H1 (cell line): ENCODE results near the gene TFF2. TPM values are rescaled to one million over a fixed set of nuclear protein-coding genes. Genes with fewer than 3 reads are reported as not detected.

Experiments
- CTCF ChIA-PET: fragments of 300-600 bp; sonication (Branson Sonifier 250); formaldehyde crosslinking; loops from one replicate; lab custom pipeline; 2021; ENCODE audit not compliant: partially characterized antibody; lab: Charles Lee
- POLR2A ChIA-PET: fragments of 300-600 bp; sonication (Branson Sonifier 250); formaldehyde crosslinking; loops from one replicate; lab custom pipeline; 2021; ENCODE audit warnings: inconsistent platforms; ENCODE audit not compliant: partially characterized antibody; lab: Charles Lee
- DNase-seq, 2 experiments: peaks; one replicate each; pipeline versions ENCODE4 v3.0.0 to v3.0.0-alpha.2; 2010 to 2022; ENCODE audit warnings: low spot score in 2 of 2, low read depth in 1 of 2, mixed read lengths in 1 of 2
- FAIRE-seq: peaks from 2 replicates; lab custom pipeline; 2011; peaks lifted over from hg19 to GRCh38; lab: Jason Lieb, UNC
- H2AFZ ChIP-seq: 2 replicates; pipeline ENCODE4 v1.8.1; 2012; ENCODE audit warnings: low read length, inconsistent platforms
- H2AK5ac ChIP-seq: 2 replicates; pipeline ENCODE4 v1.6.1; 2013; ENCODE audit warnings: low read depth, low read length
- H2BK120ac ChIP-seq: replicated peaks from 2 replicates; pipeline ENCODE3; 2013; ENCODE audit warnings: low read depth, low read length, inconsistent platforms
- H2BK12ac ChIP-seq: 2 replicates; pipeline ENCODE4 v1.6.1; 2013; ENCODE audit warnings: low read depth, low read length
- H2BK15ac ChIP-seq: 2 replicates; pipeline ENCODE4 v1.6.1; 2013; ENCODE audit warnings: low read length
- H2BK20ac ChIP-seq: 2 replicates; pipeline ENCODE4 v1.6.1; 2013; ENCODE audit warnings: low read length
- H2BK5ac ChIP-seq: 2 replicates; pipeline ENCODE4 v1.6.1; 2013; ENCODE audit warnings: low read depth, low read length
- H3K14ac ChIP-seq: 2 replicates; pipeline ENCODE4 v1.6.1; 2013; ENCODE audit warnings: inconsistent platforms; ENCODE audit not compliant: insufficient read length
- H3K18ac ChIP-seq: 2 replicates; pipeline ENCODE4 v1.6.1; 2013; ENCODE audit warnings: low read length; ENCODE audit errors: extremely low read depth
- H3K23ac ChIP-seq: 2 replicates; pipeline ENCODE4 v1.6.1; 2013; ENCODE audit warnings: inconsistent platforms; ENCODE audit not compliant: insufficient read length
- H3K23me2 ChIP-seq: 2 replicates; pipeline ENCODE4 v1.6.1; 2013; ENCODE audit warnings: low read depth, low read length
- H3K27ac ChIP-seq: 2 replicates; pipeline ENCODE4 v1.6.1; 2011; ENCODE audit warnings: low read depth, low read length, inconsistent platforms
- H3K27me3 ChIP-seq, 4 experiments: replicated peaks in 1 of 4; 1 replicate in 1 of 4; 2 replicates in 3 of 4; pipeline versions ENCODE4 v1.6.1 to v1.8.1; 2011 to 2013; ENCODE audit warnings: low read length in 3 of 4, mild to moderate bottlenecking in 3 of 4, inconsistent platforms in 2 of 4, mixed read lengths in 2 of 4, moderate library complexity in 1 of 4; ENCODE audit not compliant: control insufficient read depth in 3 of 4, insufficient read depth in 3 of 4; ENCODE audit errors: extremely low read depth in 1 of 4
- H3K36me3 ChIP-seq, 4 experiments: 2 replicates each; pipeline versions ENCODE4 v1.6.1 to v1.8.1; 2011 to 2013; ENCODE audit warnings: mild to moderate bottlenecking in 4 of 4, low read length in 3 of 4, moderate library complexity in 2 of 4, control low read depth in 1 of 4, inconsistent platforms in 1 of 4; ENCODE audit not compliant: insufficient read depth in 4 of 4, control insufficient read depth in 2 of 4
- H3K4ac ChIP-seq: replicated peaks from 2 replicates; pipeline ENCODE3; 2013; ENCODE audit warnings: low read length, low read depth, mixed read lengths, inconsistent platforms; ENCODE audit not compliant: insufficient read length
- H3K4me1 ChIP-seq, 4 experiments: replicated peaks in 1 of 4; 1 replicate in 1 of 4; 2 replicates in 3 of 4; pipeline versions ENCODE4 v1.6.1 to v1.8.1; 2011 to 2013; ENCODE audit warnings: low read length in 3 of 4, inconsistent platforms in 2 of 4, mixed read lengths in 1 of 4; ENCODE audit not compliant: insufficient read depth in 4 of 4, control insufficient read depth in 3 of 4
- H3K4me2 ChIP-seq, 2 experiments: 2 replicates each; pipeline versions ENCODE4 v1.6.1 to v1.8.1; 2011 to 2013; ENCODE audit warnings: low read depth in 2 of 2, low read length in 2 of 2, control low read depth in 1 of 2, inconsistent platforms in 1 of 2, mild to moderate bottlenecking in 1 of 2; ENCODE audit not compliant: insufficient read depth in 1 of 2
- H3K4me3 ChIP-seq, 4 experiments: fragments of 200-600, 300-600 bp in 1 of 4; sonication (generic), shearing (Covaris generic), sonication (Bioruptor Twin) in 1 of 4; 2 replicates each; pipeline versions ENCODE4 v1.5.1 to v1.8.1; 2011 to 2016; ENCODE audit warnings: low read length in 4 of 4, low read depth in 3 of 4, control low read depth in 2 of 4, inconsistent platforms in 2 of 4, mild to moderate bottlenecking in 2 of 4, mixed read lengths in 1 of 4, moderate library complexity in 1 of 4; ENCODE audit not compliant: insufficient read depth in 2 of 4; ENCODE audit errors: extremely low read depth in 1 of 4
- H3K56ac ChIP-seq: replicated peaks from 2 replicates; pipeline ENCODE3; 2013; ENCODE audit warnings: low read depth, mild to moderate bottlenecking, mixed read lengths, low read length, inconsistent platforms; ENCODE audit not compliant: insufficient read length
- H3K79me1 ChIP-seq: 2 replicates; pipeline ENCODE4 v1.6.1; 2013; ENCODE audit warnings: low read depth, low read length, control low read depth
- H3K79me2 ChIP-seq, 2 experiments: 2 replicates each; pipeline versions ENCODE4 v1.6.1 to v1.8.1; 2012 to 2013; ENCODE audit warnings: low read length in 2 of 2, mild to moderate bottlenecking in 2 of 2, inconsistent platforms in 1 of 2; ENCODE audit not compliant: insufficient read depth in 2 of 2, control insufficient read depth in 1 of 2
- H3K9ac ChIP-seq, 4 experiments: replicated peaks in 1 of 4; 1 replicate in 1 of 4; 2 replicates in 3 of 4; pipeline versions ENCODE4 v1.6.1 to v1.8.1; 2011 to 2013; ENCODE audit warnings: low read depth in 3 of 4, low read length in 3 of 4, control low read depth in 2 of 4, mild to moderate bottlenecking in 2 of 4, moderate library complexity in 2 of 4, inconsistent platforms in 1 of 4; ENCODE audit errors: extremely low read depth in 1 of 4
- H3K9me3 ChIP-seq, 2 experiments: 2 replicates each; pipeline versions ENCODE4 v1.6.1 to v1.8.1; 2012 to 2013; ENCODE audit warnings: mild to moderate bottlenecking in 2 of 2, moderate library complexity in 2 of 2, control low read depth in 1 of 2, inconsistent platforms in 1 of 2, low read depth in 1 of 2, low read length in 1 of 2, mixed read lengths in 1 of 2; ENCODE audit not compliant: insufficient read depth in 2 of 2
- H4K20me1 ChIP-seq, 2 experiments: replicated peaks in 1 of 2; 2 replicates each; pipeline versions ENCODE3 to v1.8.1; 2011 to 2013; ENCODE audit warnings: inconsistent platforms in 2 of 2, low read length in 2 of 2, mild to moderate bottlenecking in 1 of 2; ENCODE audit not compliant: insufficient read depth in 2 of 2, control insufficient read depth in 1 of 2
- H4K5ac ChIP-seq: 2 replicates; pipeline ENCODE4 v1.6.1; 2013; ENCODE audit warnings: low read length, low read depth, mixed read lengths, inconsistent platforms; ENCODE audit not compliant: insufficient read length
- H4K8ac ChIP-seq: 2 replicates; pipeline ENCODE4 v1.8.0; 2013; ENCODE audit warnings: mild to moderate bottlenecking, moderate library complexity, low read length, inconsistent platforms; ENCODE audit not compliant: insufficient read depth; ENCODE audit errors: extremely low read depth
- H4K91ac ChIP-seq: replicated peaks from 2 replicates; pipeline ENCODE3; 2013; ENCODE audit warnings: low read length, mixed read lengths, inconsistent platforms; ENCODE audit not compliant: insufficient read length
- NRF1 ChIP-seq: IDR thresholded peaks from 2 replicates; pipeline ENCODE4 v1.6.1; 2011; ENCODE audit warnings: mild to moderate bottlenecking, low read depth, low read length, improper control_type of control experiment
- WGBS, 2 experiments: shearing (Covaris generic) in 1 of 2; methylation state at CpG; one replicate each; pipeline versions ENCODE4 v1.1.6 to v1.1.7; 2013 to 2015; ENCODE audit warnings: low lambda C conversion rate in 2 of 2, mixed read lengths in 2 of 2, inconsistent platforms in 1 of 2, low coverage in 1 of 2, missing lambda C conversion rate in 1 of 2; ENCODE audit not compliant: insufficient replicate concordance in 2 of 2, insufficient coverage in 1 of 2, insufficient read length in 1 of 2; ENCODE audit errors: extremely low coverage in 1 of 2, missing lambda C conversion rate in 1 of 2; 5-methylcytosine and 5-hydroxymethylcytosine counted together
- polyA plus RNA-seq, 7 experiments: library from polyadenylated mRNA; depleted of rRNA in 3 of 7; stranded (reverse) in 5 of 7; unstranded in 2 of 7; fragments of >200 nt in 5 of 7; fragments of 200-250 nt in 2 of 7; gene quantifications; 1 replicate in 5 of 7; 2 replicates in 1 of 7; 4 replicates in 1 of 7; pipeline versions ENCODE4 v1.2.1 to v1.2.3, GENCODE V29; 2011 to 2013; ENCODE audit warnings: missing spikeins in 2 of 7, mixed read lengths in 2 of 7
- total RNA-seq: library from RNA; stranded (reverse); fragmentation: NEBNext Ultra II Directional; extraction: Animal tissue kit (Norgen Biotek cat#: 25700); gene quantifications from 2 replicates; pipeline ENCODE4 v1.2.1, GENCODE V29; 2021

Gene TFF2
- total and polyA plus RNA-seq, 2 of the 8 experiments (the other 6 are each of a cell fraction or from before 2014, with no cell fraction given) = not detected

DNA sequence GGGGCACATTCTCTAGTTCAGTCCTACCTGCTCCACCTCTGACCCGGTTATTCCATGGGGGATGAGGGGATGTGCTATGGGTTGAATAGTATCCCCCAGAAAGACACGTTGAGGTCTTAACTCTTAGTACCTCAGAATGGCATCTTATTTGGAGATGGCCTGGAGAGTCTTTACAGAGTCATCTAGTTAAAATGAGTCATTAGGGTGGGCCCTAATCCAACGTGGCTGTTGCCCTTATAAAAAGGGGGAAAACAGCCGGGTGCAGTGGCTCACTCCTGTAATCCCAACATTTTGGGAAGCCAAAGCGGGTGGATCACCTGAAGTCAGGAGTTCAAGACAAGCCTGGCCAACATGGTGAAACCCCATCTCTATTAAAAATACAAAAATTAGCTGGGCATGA, 39.4 kb upstream of the TFF2 start:
- no peak overlapping the region for H3K23ac ChIP-seq
- POLR2A ChIA-PET = no interaction called here
- no peak overlapping the region for H3K56ac ChIP-seq
- no peak overlapping the region for H2BK15ac ChIP-seq
- H2BK5ac ChIP-seq = no peak overlapping the region
- peaks cover 0 to 4% of the 10 kb centered on the region in 2 experiments; a peak in 1 of 4 replicates for H3K9me3 ChIP-seq
- 87% methylated on average over 5 of the region's 5 CpGs; no CpG with 5 or more reads in 1 of the 2 experiments for WGBS, 2 experiments
- H3K36me3 ChIP-seq = no peaks in the 10 kb centered on the region
- no peak for DNase-seq
- 0 out of 2 replicates have a peak overlapping the region, but pooled peaks have one; percentile 72 for H2BK20ac ChIP-seq
- 0 out of 2 replicates have a peak overlapping the region, but pooled peaks have one; percentile 64 for H3K18ac ChIP-seq
- H4K20me1 ChIP-seq = no peaks in the 10 kb centered on the region
- no peak overlapping the region for H3K4me3 ChIP-seq
- H3K4me2 ChIP-seq = peak overlapping the region in 1 of 2 experiments; percentile 26; a peak in 1 of 4 replicates
- no peak overlapping the region for H4K8ac ChIP-seq
- H3K27me3 ChIP-seq = 0 out of 7 replicates have a peak, but pooled peaks cover 0 to 2% (median 0%) of the 10 kb centered on the region in 4 experiments
- H3K9ac ChIP-seq = no peak overlapping the region
- FAIRE-seq = no peak
- H3K79me2 ChIP-seq = no peaks in the 10 kb centered on the region
- no peak overlapping the region for H3K27ac ChIP-seq
- H2BK12ac ChIP-seq = peak overlapping the region; percentile 82; the same call in 1 of the 2 replicates
- H4K5ac ChIP-seq = no peak overlapping the region
- no peak overlapping the region; the same call in 1 of the 2 replicates for H2AK5ac ChIP-seq
- H3K79me1 ChIP-seq = no peaks in the 10 kb centered on the region
- peak overlapping the region; percentile 45 for H2BK120ac ChIP-seq
- CTCF ChIA-PET = no interaction called here
- H3K4me1 ChIP-seq = peaks cover 0 to 12% (median 9%) of the 10 kb centered on the region in 4 experiments; a peak in 3 of 7 replicates
- H4K91ac ChIP-seq = no peak overlapping the region
- H2AFZ ChIP-seq = no peak overlapping the region
- no peak overlapping the region for H3K4ac ChIP-seq
- H3K23me2 ChIP-seq = no peaks in the 10 kb centered on the region
- no peak overlapping the region for H3K14ac ChIP-seq
- TF ChIP-seq NRF1 = no peak
